ENCODE measurements around the gene MYO1G. TPM values are rescaled to one million over a fixed set of nuclear protein-coding genes. Genes with fewer than 3 reads are reported as not detected.

MYO1G gene
- total RNA-seq, 1 experiment from 2014 or later: 0.46 TPM

DNA sequence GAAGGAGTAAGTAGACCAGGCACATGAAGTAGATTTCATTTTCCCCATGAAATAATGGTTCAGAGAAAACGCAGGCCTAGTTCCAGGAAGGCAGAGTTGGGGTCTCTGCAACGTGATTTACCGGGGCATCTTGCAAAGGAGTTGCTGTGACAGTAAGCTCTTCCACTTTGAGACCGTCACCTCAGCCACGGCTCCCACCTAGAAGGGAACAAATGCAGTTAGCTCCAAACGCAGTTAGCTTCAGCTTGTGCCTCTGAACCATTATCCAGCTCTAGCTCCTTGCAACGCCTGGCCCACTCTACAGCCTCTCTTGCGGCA lies 7.0 kb upstream of the MYO1G start:
- Mint-ChIP-seq H3K4me3 (peak overlapping the region; percentile 95), H3K9me3 (no peaks in the 10 kb centered on the region), H3K4me1 (peaks cover 33% of the 10 kb centered on the region), H3K27ac (peak overlapping the region; percentile 97), H3K36me3 (peaks cover 43% of the 10 kb centered on the region), H3K27me3 (ENCODE audit: low read depth) (no peaks in the 10 kb centered on the region; the same call in 1 of the 2 replicates)
- 0 out of 2 replicates have a peak, but pooled peaks have one; percentile 14 for TF ChIP-seq EMX1 (CRISPR knock-in tag; IDR thresholded peaks at IDR 0.05)
- TF ChIP-seq, protein P1, sequence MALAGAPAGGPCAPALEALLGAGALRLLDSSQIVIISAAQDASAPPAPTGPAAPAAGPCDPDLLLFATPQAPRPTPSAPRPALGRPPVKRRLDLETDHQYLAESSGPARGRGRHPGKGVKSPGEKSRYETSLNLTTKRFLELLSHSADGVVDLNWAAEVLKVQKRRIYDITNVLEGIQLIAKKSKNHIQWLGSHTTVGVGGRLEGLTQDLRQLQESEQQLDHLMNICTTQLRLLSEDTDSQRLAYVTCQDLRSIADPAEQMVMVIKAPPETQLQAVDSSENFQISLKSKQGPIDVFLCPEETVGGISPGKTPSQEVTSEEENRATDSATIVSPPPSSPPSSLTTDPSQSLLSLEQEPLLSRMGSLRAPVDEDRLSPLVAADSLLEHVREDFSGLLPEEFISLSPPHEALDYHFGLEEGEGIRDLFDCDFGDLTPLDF (CRISPR knock-in tag; IDR thresholded peaks at IDR 0.05): no peak
- DNase-seq (ENCODE audit: low spot score): no peak
- ChIA-PET CTCF (interaction anchor here (1.4 kb wide), 1 partner anchor 15 kb away, joined by 4 read pairs; no protein-coding TSS in a partner anchor), POLR2A (interaction anchor here (0.6 to 1.7 kb wide), 4 partner anchors 12 to 126 kb away, joined by 3 to 6 read pairs (median 4); partner anchors contain the start of genes CCM2 and TBRG4)
- ATAC-seq: no peak

DNA sequence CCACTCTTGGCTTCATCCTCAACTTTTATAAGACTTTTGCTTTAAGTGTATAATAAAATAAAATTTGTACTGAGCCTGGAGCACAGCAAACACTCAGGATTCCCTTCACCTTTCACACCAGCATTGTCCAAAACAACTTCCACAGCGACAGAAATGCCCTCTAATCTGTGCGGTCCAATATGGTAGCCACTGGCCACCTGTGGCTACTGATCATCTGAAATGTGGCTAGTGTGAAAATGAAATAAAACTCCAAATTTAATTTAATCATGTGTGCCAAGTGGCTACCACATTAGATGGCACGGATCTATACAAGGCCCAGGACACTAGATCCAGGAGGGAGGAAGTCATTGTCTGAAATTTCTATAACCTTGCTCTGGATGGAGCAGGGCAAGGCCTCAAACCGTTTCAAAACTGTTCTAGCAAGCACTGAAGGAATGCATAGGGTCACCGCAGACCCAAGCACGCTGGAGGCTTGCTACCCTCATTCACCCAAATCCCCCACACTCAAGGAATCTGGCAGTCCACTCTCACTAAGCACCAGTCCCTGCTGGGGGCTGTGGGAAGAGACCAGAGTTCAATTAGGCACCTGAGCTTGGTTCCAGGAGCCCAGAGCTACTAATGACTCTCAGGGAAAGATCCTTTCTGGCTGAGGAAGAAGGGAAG lies 6.3 kb upstream of the MYO1G start:
- peak overlapping the region; percentile 97 for H3K27ac Mint-ChIP-seq
- H3K36me3 Mint-ChIP-seq: peaks cover 43% of the 10 kb centered on the region
- no peak for ATAC-seq
- CTCF ChIA-PET: interaction anchor here (1.4 kb wide), 1 partner anchor 16 kb away, joined by 4 read pairs; no protein-coding TSS in a partner anchor
- no peaks in the 10 kb centered on the region; the same call in 1 of the 2 replicates for H3K27me3 Mint-ChIP-seq (ENCODE audit: low read depth)
- H3K4me1 Mint-ChIP-seq: peaks cover 33% of the 10 kb centered on the region
- no peaks in the 10 kb centered on the region for H3K9me3 Mint-ChIP-seq
- POLR2A ChIA-PET: interaction anchor here (0.6 to 1.7 kb wide), 4 partner anchors 13 to 127 kb away, joined by 3 to 6 read pairs (median 4); partner anchors contain the start of genes CCM2 and TBRG4
- DNase-seq (ENCODE audit: low spot score): no peak
- H3K4me3 Mint-ChIP-seq: peak overlapping the region; percentile 95
- TF ChIP-seq ZNF425 (CRISPR knock-in tag; conservative IDR thresholded peaks at IDR 0.05) (no peak), CREM (CRISPR knock-in tag; IDR thresholded peaks at IDR 0.05) (0 out of 2 replicates have a peak, but pooled peaks have one; percentile 19)

GRCh38 chr7:44984478-44984758 lies 5.6 kb upstream of the MYO1G start:
- Mint-ChIP-seq H3K9me3 (no peaks in the 10 kb centered on the region), H3K4me3 (peak overlapping the region; percentile 95), H3K27me3 (ENCODE audit: low read depth) (no peaks in the 10 kb centered on the region; the same call in 1 of the 2 replicates), H3K4me1 (peaks cover 33% of the 10 kb centered on the region), H3K36me3 (peaks cover 43% of the 10 kb centered on the region), H3K27ac (peak overlapping the region; percentile 97)
- TF ChIP-seq HMGA2 (CRISPR knock-in tag; IDR thresholded peaks at IDR 0.05) (no peak), FOXK1 (CRISPR knock-in tag; IDR thresholded peaks at IDR 0.05) (no peak), USF2 (CRISPR knock-in tag; IDR thresholded peaks at IDR 0.05) (no peak), SP1 (CRISPR knock-in tag; conservative IDR thresholded peaks at IDR 0.05) (no peak), FOXP4 (CRISPR knock-in tag; IDR thresholded peaks at IDR 0.05) (no peak), SMAD4 (CRISPR knock-in tag; IDR thresholded peaks at IDR 0.05) (no peak), FOXJ3 (CRISPR knock-in tag; IDR thresholded peaks at IDR 0.05; ENCODE audit: borderline replicate concordance) (no peak)
- TF ChIP-seq, protein P2, sequence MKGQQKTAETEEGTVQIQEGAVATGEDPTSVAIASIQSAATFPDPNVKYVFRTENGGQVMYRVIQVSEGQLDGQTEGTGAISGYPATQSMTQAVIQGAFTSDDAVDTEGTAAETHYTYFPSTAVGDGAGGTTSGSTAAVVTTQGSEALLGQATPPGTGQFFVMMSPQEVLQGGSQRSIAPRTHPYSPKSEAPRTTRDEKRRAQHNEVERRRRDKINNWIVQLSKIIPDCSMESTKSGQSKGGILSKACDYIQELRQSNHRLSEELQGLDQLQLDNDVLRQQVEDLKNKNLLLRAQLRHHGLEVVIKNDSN (CRISPR knock-in tag; IDR thresholded peaks at IDR 0.05): no peak
- TF ChIP-seq, protein P3, sequence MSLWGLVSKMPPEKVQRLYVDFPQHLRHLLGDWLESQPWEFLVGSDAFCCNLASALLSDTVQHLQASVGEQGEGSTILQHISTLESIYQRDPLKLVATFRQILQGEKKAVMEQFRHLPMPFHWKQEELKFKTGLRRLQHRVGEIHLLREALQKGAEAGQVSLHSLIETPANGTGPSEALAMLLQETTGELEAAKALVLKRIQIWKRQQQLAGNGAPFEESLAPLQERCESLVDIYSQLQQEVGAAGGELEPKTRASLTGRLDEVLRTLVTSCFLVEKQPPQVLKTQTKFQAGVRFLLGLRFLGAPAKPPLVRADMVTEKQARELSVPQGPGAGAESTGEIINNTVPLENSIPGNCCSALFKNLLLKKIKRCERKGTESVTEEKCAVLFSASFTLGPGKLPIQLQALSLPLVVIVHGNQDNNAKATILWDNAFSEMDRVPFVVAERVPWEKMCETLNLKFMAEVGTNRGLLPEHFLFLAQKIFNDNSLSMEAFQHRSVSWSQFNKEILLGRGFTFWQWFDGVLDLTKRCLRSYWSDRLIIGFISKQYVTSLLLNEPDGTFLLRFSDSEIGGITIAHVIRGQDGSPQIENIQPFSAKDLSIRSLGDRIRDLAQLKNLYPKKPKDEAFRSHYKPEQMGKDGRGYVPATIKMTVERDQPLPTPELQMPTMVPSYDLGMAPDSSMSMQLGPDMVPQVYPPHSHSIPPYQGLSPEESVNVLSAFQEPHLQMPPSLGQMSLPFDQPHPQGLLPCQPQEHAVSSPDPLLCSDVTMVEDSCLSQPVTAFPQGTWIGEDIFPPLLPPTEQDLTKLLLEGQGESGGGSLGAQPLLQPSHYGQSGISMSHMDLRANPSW (CRISPR knock-in tag; conservative IDR thresholded peaks at IDR 0.05; ENCODE audit: low read depth): no peak
- TF ChIP-seq, protein P4, sequence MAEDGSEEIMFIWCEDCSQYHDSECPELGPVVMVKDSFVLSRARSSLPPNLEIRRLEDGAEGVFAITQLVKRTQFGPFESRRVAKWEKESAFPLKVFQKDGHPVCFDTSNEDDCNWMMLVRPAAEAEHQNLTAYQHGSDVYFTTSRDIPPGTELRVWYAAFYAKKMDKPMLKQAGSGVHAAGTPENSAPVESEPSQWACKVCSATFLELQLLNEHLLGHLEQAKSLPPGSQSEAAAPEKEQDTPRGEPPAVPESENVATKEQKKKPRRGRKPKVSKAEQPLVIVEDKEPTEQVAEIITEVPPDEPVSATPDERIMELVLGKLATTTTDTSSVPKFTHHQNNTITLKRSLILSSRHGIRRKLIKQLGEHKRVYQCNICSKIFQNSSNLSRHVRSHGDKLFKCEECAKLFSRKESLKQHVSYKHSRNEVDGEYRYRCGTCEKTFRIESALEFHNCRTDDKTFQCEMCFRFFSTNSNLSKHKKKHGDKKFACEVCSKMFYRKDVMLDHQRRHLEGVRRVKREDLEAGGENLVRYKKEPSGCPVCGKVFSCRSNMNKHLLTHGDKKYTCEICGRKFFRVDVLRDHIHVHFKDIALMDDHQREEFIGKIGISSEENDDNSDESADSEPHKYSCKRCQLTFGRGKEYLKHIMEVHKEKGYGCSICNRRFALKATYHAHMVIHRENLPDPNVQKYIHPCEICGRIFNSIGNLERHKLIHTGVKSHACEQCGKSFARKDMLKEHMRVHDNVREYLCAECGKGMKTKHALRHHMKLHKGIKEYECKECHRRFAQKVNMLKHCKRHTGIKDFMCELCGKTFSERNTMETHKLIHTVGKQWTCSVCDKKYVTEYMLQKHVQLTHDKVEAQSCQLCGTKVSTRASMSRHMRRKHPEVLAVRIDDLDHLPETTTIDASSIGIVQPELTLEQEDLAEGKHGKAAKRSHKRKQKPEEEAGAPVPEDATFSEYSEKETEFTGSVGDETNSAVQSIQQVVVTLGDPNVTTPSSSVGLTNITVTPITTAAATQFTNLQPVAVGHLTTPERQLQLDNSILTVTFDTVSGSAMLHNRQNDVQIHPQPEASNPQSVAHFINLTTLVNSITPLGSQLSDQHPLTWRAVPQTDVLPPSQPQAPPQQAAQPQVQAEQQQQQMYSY (CRISPR knock-in tag; IDR thresholded peaks at IDR 0.05): no peak
- DNase-seq (ENCODE audit: low spot score) (no peak), ATAC-seq (no peak)
- ChIA-PET CTCF (interaction anchor here (3.9 kb wide), 1 partner anchor 11 kb away, joined by 25 read pairs; no protein-coding TSS in a partner anchor), POLR2A (no interaction called here)
